ENCODE results near the gene PLIN5. TPM values are rescaled to one million over a fixed set of nuclear protein-coding genes. Genes with fewer than 3 reads are reported as not detected.

Gene PLIN5
- total and polyA plus RNA-seq, 7 donors: 0.69 to 10.0 (median 3.0) TPM

DNA sequence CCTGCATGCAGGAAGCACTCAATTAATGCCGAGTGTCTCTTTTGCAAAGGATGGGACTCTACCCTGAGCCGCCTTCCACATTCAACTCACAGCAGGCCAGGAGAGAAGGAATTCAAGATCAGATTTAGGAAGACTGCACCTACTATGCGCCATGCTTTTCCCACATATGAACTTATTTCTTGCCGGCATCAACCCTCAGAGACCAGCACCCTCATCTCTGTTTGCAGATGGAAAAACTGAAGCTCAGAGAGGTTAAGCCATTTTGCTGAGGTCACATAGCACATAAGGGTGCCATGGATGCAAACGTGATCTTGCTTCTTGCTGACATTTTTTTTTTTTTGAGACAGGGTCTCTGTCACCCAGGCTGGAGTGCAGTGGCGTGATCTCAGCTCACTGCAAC is 38.7 kb upstream of the PLIN5 start:
- no peaks in the 10 kb centered on the region for H3K4me1 ChIP-seq
- no peak for DNase-seq
- no peaks in the 10 kb centered on the region for H3K9me3 ChIP-seq
- no peaks in the 10 kb centered on the region for H3K36me3 ChIP-seq
- peaks cover 3 to 50% (median 38%) of the 10 kb centered on the region in 3 donors for H3K27me3 ChIP-seq
- no peak for TF ChIP-seq POLR2AphosphoS5 (IDR thresholded peaks at IDR 0.05)
- no peak for TF ChIP-seq POLR2A (IDR thresholded peaks at IDR 0.05)
- no peak for TF ChIP-seq CTCF (IDR thresholded peaks at IDR 0.05)
- no peak for TF ChIP-seq EP300 (IDR thresholded peaks at IDR 0.05)
- intact Hi-C loops (cut with DNase I): no loop called here
- no peak overlapping the region for H3K27ac ChIP-seq
- WGBS, 2 donors: 65 to 82% methylated on average over 6 of the region's 6 CpGs
- H3K4me3 ChIP-seq: no peak overlapping the region

- Histone ChIP-seq H3K4me1 (no peaks in the 10 kb centered on the region), H3K9me3 (no peaks in the 10 kb centered on the region), H3K27ac (no peak overlapping the region), H3K27me3 (peaks cover 3 to 32% (median 24%) of the 10 kb centered on the region in 3 donors), H3K36me3 (no peaks in the 10 kb centered on the region), H3K4me3 (no peak overlapping the region)
- WGBS, 2 donors: 57 to 67% methylated on average over 22 of the region's 22 CpGs
- intact Hi-C loops (cut with DNase I): no loop called here
- DNase-seq: no peak
- TF ChIP-seq CTCF (IDR thresholded peaks at IDR 0.05): no peak
- no peak for TF ChIP-seq POLR2A (IDR thresholded peaks at IDR 0.05)
Measured at GRCh38 chr19:4571305-4571917, 36.4 kb upstream of the PLIN5 start.

DNA sequence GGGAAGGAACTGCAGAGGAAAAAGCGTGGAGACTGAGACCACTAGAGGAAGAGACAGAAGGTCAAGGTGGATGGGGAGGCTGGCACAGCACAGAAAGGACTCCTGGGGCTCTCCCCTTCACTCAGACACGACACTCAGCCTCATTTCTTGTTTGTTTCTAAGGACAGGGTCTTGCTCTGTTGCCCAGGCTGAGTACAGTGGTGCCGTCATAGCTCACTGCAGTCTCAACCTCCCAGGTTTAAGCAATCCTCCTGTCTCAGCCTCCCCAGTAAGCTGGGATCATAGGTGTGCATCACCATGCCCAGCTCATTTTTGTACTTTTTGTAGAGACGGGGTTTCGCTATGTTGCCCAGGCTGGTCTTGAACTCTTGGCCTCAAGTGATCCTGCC is 35.9 kb upstream of the PLIN5 start:
- no peak overlapping the region for H3K4me3 ChIP-seq
- 77 to 82% methylated on average over 5 of the region's 5 CpGs for WGBS, 2 donors
- H3K36me3 ChIP-seq: no peaks in the 10 kb centered on the region
- TF ChIP-seq POLR2A (IDR thresholded peaks at IDR 0.05) (no peak), POLR2AphosphoS5 (IDR thresholded peaks at IDR 0.05) (no peak), EP300 (IDR thresholded peaks at IDR 0.05) (no peak), CTCF (IDR thresholded peaks at IDR 0.05) (no peak)
- H3K27me3 ChIP-seq: peaks cover 3 to 27% (median 19%) of the 10 kb centered on the region in 3 donors
- H3K9me3 ChIP-seq: no peaks in the 10 kb centered on the region
- DNase-seq: no peak
- intact Hi-C loops (cut with DNase I): no loop called here
- no peak overlapping the region for H3K27ac ChIP-seq
- H3K4me1 ChIP-seq: no peaks in the 10 kb centered on the region

DNA sequence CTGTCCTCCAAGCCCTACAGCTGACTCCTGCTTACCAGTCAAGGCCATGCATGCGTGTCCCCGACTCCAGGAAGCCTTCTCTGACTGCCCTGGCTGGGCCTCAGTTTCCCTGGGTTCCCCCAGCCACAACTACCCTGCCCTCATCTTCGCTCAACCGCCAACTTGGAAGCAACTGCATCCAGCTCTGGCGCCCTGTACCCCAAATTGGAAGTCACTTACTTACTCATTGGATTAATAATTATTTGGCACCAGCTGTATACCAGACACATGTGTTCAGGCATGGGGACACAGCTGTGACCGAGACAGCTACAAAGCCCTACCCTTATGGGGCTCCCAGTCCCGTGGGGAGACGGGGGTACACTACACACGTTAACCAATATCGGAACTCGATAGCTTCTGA is 35.4 kb upstream of the PLIN5 start:
- intact Hi-C loops (cut with DNase I): no loop called here
- Histone ChIP-seq H3K27ac (no peak overlapping the region), H3K27me3 (peaks cover 3 to 21% (median 14%) of the 10 kb centered on the region in 3 donors), H3K4me3 (no peak overlapping the region), H3K36me3 (no peaks in the 10 kb centered on the region), H3K9me3 (no peaks in the 10 kb centered on the region), H3K4me1 (no peaks in the 10 kb centered on the region)
- 75 to 82% methylated on average over 11 of the region's 11 CpGs for WGBS, 2 donors
- no peak for DNase-seq
- TF ChIP-seq CTCF (IDR thresholded peaks at IDR 0.05) (no peak), POLR2AphosphoS5 (IDR thresholded peaks at IDR 0.05) (no peak), EP300 (IDR thresholded peaks at IDR 0.05) (no peak), POLR2A (IDR thresholded peaks at IDR 0.05) (no peak)

DNA sequence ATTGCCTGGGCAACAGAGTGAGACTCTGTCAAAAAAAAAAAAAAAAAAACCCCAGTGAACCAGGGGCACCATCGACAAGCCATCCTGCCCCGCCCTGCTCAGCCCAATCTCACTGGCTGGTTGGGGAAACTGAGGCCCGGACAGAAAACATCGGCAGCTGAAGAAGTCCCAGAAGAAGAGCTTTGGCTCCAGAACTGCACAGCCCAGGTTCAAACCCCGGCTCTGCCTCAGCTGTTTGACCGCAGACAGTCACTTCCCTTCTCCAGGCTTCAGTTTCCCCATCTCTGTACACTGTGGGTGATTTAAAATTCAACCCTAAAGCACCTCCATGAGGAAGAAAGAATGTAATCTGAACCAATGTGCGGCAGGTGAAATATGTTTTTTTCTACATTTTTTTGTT is 33.9 kb upstream of the PLIN5 start:
- intact Hi-C loops (cut with DNase I): no loop called here
- TF ChIP-seq POLR2A (IDR thresholded peaks at IDR 0.05) (no peak), CTCF (IDR thresholded peaks at IDR 0.05) (no peak), POLR2AphosphoS5 (IDR thresholded peaks at IDR 0.05) (no peak), EP300 (IDR thresholded peaks at IDR 0.05) (no peak)
- H3K9me3 ChIP-seq: no peaks in the 10 kb centered on the region
- H3K4me3 ChIP-seq: no peak overlapping the region
- 71% methylated on average over 7 of the region's 7 CpGs for WGBS, 2 donors
- no peaks in the 10 kb centered on the region for H3K4me1 ChIP-seq
- no peak overlapping the region for H3K27ac ChIP-seq
- DNase-seq: no peak
- H3K27me3 ChIP-seq: peaks cover 0 to 7% (median 0%) of the 10 kb centered on the region in 3 donors
- H3K36me3 ChIP-seq: no peaks in the 10 kb centered on the region
